ENCODE measurements around the gene ARID3A.

ARID3A gene

DNA sequence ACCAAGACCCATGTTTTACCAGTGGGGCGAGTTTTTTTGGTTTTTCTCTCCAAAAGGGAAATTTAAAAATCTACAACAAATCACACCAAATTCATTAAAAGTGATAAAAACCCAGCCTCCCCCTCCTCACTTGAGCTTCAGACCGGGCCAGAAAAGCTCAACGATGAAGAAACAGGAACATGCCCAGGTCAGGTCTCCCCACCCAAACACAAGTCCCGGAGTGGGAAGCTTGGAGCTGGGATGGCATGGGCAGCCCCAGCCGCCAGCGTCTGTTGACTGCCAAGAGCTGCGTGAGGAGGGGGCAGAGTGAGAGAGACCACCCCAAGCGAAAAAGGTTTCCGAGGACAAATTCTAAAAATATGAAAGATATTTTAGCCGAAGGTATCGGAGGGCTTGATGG, 28.8 kb upstream of the ARID3A start:
- DNase-seq = no peak
- Histone ChIP-seq H3K4me1 (peaks cover 0 to 11% (median 3%) of the 10 kb centered on the region in 4 donors), H3K27ac (no peak overlapping the region), H3K4me3 (no peak overlapping the region), H3K27me3 (no peaks in the 10 kb centered on the region), H3K36me3 (peaks cover 0 to 48% (median 35%) of the 10 kb centered on the region in 3 donors), H3K9me3 (no peaks in the 10 kb centered on the region)
- intact Hi-C loops (cut with DNase I; ENCODE audit: low total_unique reads) = no loop called here
- no peak for TF ChIP-seq CTCF (IDR thresholded peaks at IDR 0.05)

DNA sequence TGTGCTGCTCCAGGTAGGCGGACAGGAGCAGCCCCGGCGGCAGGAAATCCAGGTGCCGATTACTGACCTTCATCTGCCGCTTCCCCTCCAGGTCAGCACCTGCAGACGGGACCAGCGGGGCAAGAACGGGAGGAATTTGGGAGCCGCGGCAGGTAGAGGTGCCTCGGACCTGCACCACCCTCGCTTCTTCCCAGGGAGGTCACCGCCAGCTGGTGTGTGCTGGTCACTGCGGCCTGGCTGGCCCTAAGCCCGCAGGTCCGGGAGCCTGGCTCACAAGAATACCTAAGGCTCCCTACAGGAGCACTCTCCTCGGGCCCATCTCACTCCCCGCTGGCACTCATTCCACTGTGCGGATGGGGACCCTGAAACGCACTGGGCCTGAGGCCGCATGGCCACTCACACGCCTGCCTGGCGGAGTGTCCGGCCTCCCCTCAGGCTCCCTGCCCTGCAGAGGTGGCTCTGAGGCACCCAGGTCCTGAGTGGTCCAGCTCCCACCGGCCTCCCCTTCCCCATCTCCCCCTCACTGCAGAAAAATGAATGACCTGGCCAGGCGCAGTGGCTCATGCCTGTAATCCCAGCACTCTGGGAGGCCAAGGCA, 28.3 kb upstream of the ARID3A start:
- no peak for DNase-seq
- peaks cover 0 to 49% (median 35%) of the 10 kb centered on the region in 3 donors for H3K36me3 ChIP-seq

GRCh38 chr19:898663-899062, 27.2 kb upstream of the ARID3A start:
- TF ChIP-seq CTCF (IDR thresholded peaks at IDR 0.05) = no peak
- Histone ChIP-seq H3K4me3 (no peak overlapping the region), H3K27me3 (no peaks in the 10 kb centered on the region), H3K9me3 (no peaks in the 10 kb centered on the region), H3K36me3 (peaks cover 0 to 49% (median 35%) of the 10 kb centered on the region in 3 donors), H3K27ac (no peak overlapping the region), H3K4me1 (peaks cover 0 to 7% (median 2%) of the 10 kb centered on the region in 4 donors)
- DNase-seq = no peak
- intact Hi-C loops (cut with DNase I; ENCODE audit: low total_unique reads) = no loop called here

More for the DNA sequence above, 28.3 kb upstream of the ARID3A start:
- no peak overlapping the region for H3K4me3 ChIP-seq
- no peak for TF ChIP-seq CTCF (IDR thresholded peaks at IDR 0.05)
- H3K27me3 ChIP-seq = no peaks in the 10 kb centered on the region
- intact Hi-C loops (cut with DNase I; ENCODE audit: low total_unique reads) = no loop called here
- no peak overlapping the region for H3K27ac ChIP-seq
- H3K9me3 ChIP-seq = no peaks in the 10 kb centered on the region
- H3K4me1 ChIP-seq = peaks cover 0 to 5% (median 1%) of the 10 kb centered on the region in 4 donors

DNA sequence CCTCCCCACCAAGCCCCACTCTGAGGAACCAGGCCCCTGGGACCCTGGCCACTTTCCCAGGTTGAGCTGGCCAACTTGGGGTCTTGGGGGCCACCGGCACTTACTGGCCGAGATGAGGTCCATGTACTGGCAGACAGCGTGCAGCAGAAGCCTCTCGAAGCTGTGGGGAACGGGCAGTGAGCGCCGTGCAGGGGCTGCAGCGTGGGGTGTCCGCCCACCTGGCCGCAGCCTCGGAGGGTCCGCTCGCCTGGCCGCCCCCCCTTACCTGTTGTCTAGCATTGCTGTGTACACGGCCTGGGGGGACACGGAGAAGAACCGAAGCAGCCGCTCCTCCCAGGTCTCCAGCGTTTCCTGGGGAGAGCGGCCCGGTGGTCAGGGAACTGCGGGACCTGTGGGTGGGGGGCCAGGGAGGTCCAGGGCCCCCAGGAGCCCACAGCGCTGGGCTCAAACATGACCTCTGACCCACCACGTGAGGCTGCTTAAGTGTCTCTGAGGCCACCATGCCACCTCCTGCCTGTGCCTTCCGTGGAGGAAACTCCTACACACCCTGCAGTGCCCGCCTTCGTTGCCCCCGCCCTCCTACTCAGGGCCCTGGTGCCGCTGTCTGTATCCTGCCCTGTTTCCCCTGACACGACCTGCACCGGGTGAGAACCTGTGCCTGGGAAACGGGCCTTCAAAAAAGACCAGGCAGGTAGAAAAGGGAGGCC, 26.3 kb upstream of the ARID3A start:
- no peak overlapping the region for H3K4me3 ChIP-seq
- no peak for TF ChIP-seq CTCF (IDR thresholded peaks at IDR 0.05)
- no peaks in the 10 kb centered on the region for H3K27me3 ChIP-seq
- intact Hi-C loops (cut with DNase I; ENCODE audit: low total_unique reads) = no loop called here
- H3K9me3 ChIP-seq = no peaks in the 10 kb centered on the region
- no peak overlapping the region for H3K27ac ChIP-seq
- peaks cover 0 to 7% (median 0%) of the 10 kb centered on the region in 4 donors for H3K4me1 ChIP-seq
- peaks cover 0 to 49% (median 35%) of the 10 kb centered on the region in 3 donors for H3K36me3 ChIP-seq
- DNase-seq = no peak

- peaks cover 0 to 7% (median 0%) of the 10 kb centered on the region in 4 donors for H3K4me1 ChIP-seq
- peaks cover 0 to 49% (median 35%) of the 10 kb centered on the region in 3 donors for H3K36me3 ChIP-seq
- DNase-seq = no peak
- H3K4me3 ChIP-seq = no peak overlapping the region
- no peak overlapping the region for H3K27ac ChIP-seq
- TF ChIP-seq CTCF (IDR thresholded peaks at IDR 0.05) = no peak
- intact Hi-C loops (cut with DNase I; ENCODE audit: low total_unique reads) = no loop called here
- no peaks in the 10 kb centered on the region for H3K9me3 ChIP-seq
- no peaks in the 10 kb centered on the region for H3K27me3 ChIP-seq
Measured at GRCh38 chr19:900043-900301, 25.9 kb upstream of the ARID3A start.
